Bronchial epithelial cell (primary cell): ENCODE data around the gene FAM89A. TPM values are rescaled to one million over a fixed set of nuclear protein-coding genes. Genes with fewer than 3 reads are reported as not detected.

ENCODE experiments used
- DNase-seq: peaks from one replicate; pipeline ENCODE4 v3.0.0-alpha.2; 2010; ENCODE audit warnings: low read depth
- FAIRE-seq: peaks from 2 replicates; lab custom pipeline; 2011; peaks lifted over from hg19 to GRCh38; lab: Jason Lieb, UNC
- H3K27me3 ChIP-seq: 2 replicates; pipeline ENCODE4 v1.5.1; 2011; ENCODE audit warnings: low read length; ENCODE audit not compliant: control insufficient read depth, insufficient read depth
- H3K36me3 ChIP-seq: 2 replicates; pipeline ENCODE4 v1.5.1; 2011; ENCODE audit warnings: low read length; ENCODE audit not compliant: control insufficient read depth, insufficient read depth
- H3K4me3 ChIP-seq: 2 replicates; pipeline ENCODE4 v1.5.1; 2011; ENCODE audit warnings: mild to moderate bottlenecking, low read depth, low read length, control low read depth
- CTCF ChIP-seq: IDR thresholded peaks from 2 replicates; pipeline ENCODE4 v1.5.1; 2011; ENCODE audit warnings: mild to moderate bottlenecking, moderate library complexity, low read length, control low read depth, inconsistent platforms; ENCODE audit not compliant: insufficient read depth, severe bottlenecking
- total RNA-seq: library from RNA; depleted of rRNA; stranded (reverse); fragments of >200 nt; gene quantifications from 2 replicates; pipeline ENCODE4 v1.2.1, GENCODE V29; 2014

FAM89A gene
- total RNA-seq, 1 donor from 2014 or later = 10.8 TPM

GRCh38 chr1:231001892-231002291, 38.2 kb downstream of the FAM89A start:
- no peaks in the 10 kb centered on the region for H3K27me3 ChIP-seq
- H3K4me3 ChIP-seq = no peak overlapping the region
- DNase-seq = no peak
- peaks cover 8% of the 10 kb centered on the region for H3K36me3 ChIP-seq
- no peak for TF ChIP-seq CTCF
- no peak for FAIRE-seq

GRCh38 chr1:231000639-231001038, 39.4 kb downstream of the FAM89A start:
- no peaks in the 10 kb centered on the region for H3K27me3 ChIP-seq
- H3K36me3 ChIP-seq = peaks cover 12% of the 10 kb centered on the region
- no peak for TF ChIP-seq CTCF
- no peak for DNase-seq
- no peak overlapping the region for H3K4me3 ChIP-seq
- no peak for FAIRE-seq

GRCh38 chr1:231000201-231000600, 39.9 kb downstream of the FAM89A start:
- peaks cover 12% of the 10 kb centered on the region for H3K36me3 ChIP-seq
- FAIRE-seq (no peak), DNase-seq (no peak)
- H3K4me3 ChIP-seq = no peak overlapping the region
- TF ChIP-seq CTCF = no peak
- no peaks in the 10 kb centered on the region for H3K27me3 ChIP-seq

GRCh38 chr1:230994860-230995259, 45.2 kb downstream of the FAM89A start:
- no peak for FAIRE-seq

GRCh38 chr1:230992100-230992774, 47.8 kb downstream of the FAM89A start:
- Histone ChIP-seq H3K36me3 (peaks cover 8% of the 10 kb centered on the region), H3K4me3 (no peak overlapping the region), H3K27me3 (no peaks in the 10 kb centered on the region)
- no peak for TF ChIP-seq CTCF
- peak; percentile 28 for FAIRE-seq
- DNase-seq = peak; percentile 91

More at GRCh38 chr1:230994860-230995259, 45.2 kb downstream of the FAM89A start:
- peaks cover 15% of the 10 kb centered on the region for H3K36me3 ChIP-seq
- no peak for DNase-seq
- H3K4me3 ChIP-seq = no peak overlapping the region
- no peaks in the 10 kb centered on the region for H3K27me3 ChIP-seq
- TF ChIP-seq CTCF = no peak

- Histone ChIP-seq H3K4me3 (no peak overlapping the region), H3K27me3 (no peaks in the 10 kb centered on the region), H3K36me3 (peaks cover 3% of the 10 kb centered on the region)
- FAIRE-seq (no peak), DNase-seq (no peak)
- no peak for TF ChIP-seq CTCF
Measured at GRCh38 chr1:230987448-230987847, 52.6 kb downstream of the FAM89A start.
